Mucosa of descending colon (tissue), 3 donors: Measurements from ENCODE around the gene GRB14. TPM values are rescaled to one million over a fixed set of nuclear protein-coding genes. Genes with fewer than 3 reads are reported as not detected.

Experiments used
- ATAC-seq: fragments of 200-7000 bp; cut with Tn5 transposase; one replicate; pipeline ENCODE4 v1.9.1; 2020; ENCODE audit warnings: mild to moderate bottlenecking, moderate library complexity
- DNase-seq, 3 donors: peaks; one replicate each; pipeline ENCODE4 v3.0.0-alpha.2; 2020
- H3K36me3 ChIP-seq: fragments of 200-600 bp; one replicate; pipeline ENCODE4 v1.8.0; 2021; ENCODE audit warnings: low read depth, mild to moderate bottlenecking
- H3K4me1 ChIP-seq: fragments of 200-600 bp; one replicate; pipeline ENCODE4 v1.8.0; 2021; ENCODE audit warnings: low read depth, mild to moderate bottlenecking
- H3K4me3 ChIP-seq: fragments of 200-600 bp; one replicate; pipeline ENCODE4 v1.8.0; 2021; ENCODE audit warnings: mild to moderate bottlenecking
- H3K9me3 ChIP-seq: fragments of 200-600 bp; one replicate; pipeline ENCODE4 v1.8.0; 2021; ENCODE audit warnings: mild to moderate bottlenecking
- intact Hi-C, 2 donors: fragments of 100-400 bp; cut with DNase I in 1 of 2; cut with micrococcal nuclease in 1 of 2; formaldehyde crosslinking; loops; one replicate each; pipeline versions ENCODE4 v1.11.0 to v1.11.1; 2022; cut with DNase I, micrococcal nuclease
- total RNA-seq, 3 donors: library from RNA; stranded (reverse); fragmentation: NEBNext Ultra II Directional in 2 of 3; extraction: Animal tissue kit (Norgen Biotek cat#: 25700) in 2 of 3; gene quantifications; one replicate each; pipeline versions ENCODE4 v1.2.1 to v1.2.4, GENCODE V29; 2021 to 2023
- TF ChIP-seq, protein P1 (sequence below): fragments of 200-600 bp; IDR thresholded peaks from one replicate; pipeline ENCODE4 v1.8.0; 2022; ENCODE audit warnings: antibody characterized with exemption, mild to moderate bottlenecking
- donor health status: DM: no; HTN: no; CAD: no; lungs with moderate emphysema.
- donor health status: DM: no; HTN: no; CAD: no.
- donor health status: DM: no; HTN: yes; CAD: no.

GRB14 gene
- total RNA-seq, 3 donors from 2014 or later = 0.77 to 3.4 (median 1.5) TPM

DNA sequence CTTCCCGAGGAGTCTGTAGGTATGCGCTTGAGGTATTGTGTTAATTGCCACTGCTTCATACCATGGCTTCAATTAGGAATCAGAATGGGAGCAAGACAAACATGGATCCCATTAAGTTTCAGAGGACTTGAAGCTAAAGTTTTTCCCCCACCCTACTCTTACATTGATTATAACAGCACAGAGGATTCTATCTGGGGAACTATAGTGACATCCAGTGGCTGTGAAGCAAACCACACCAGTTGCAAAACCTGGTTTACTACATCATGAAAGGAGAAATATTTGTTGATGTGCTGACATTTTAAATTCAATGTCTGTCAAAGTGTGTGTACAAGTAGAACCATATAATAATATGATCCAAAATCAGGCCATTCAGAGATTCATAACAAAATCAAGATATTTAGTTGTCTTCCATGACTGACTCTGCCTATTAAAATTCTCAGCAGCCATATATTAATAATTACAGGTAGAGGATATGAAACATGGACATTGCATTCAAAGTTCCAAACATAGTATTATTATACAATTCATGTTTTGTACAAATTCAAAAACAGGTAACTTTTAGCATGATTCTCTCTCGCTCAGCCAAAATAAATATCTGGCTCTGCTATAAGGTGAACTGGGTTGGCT is 82.9 kb downstream of the GRB14 start:
- no peak overlapping the region for H3K4me3 ChIP-seq
- ATAC-seq = peak; percentile 37
- DNase-seq = peak in 1 of 3 donors; percentile 4
- H3K36me3 ChIP-seq = no peaks in the 10 kb centered on the region
- TF ChIP-seq, protein P1, sequence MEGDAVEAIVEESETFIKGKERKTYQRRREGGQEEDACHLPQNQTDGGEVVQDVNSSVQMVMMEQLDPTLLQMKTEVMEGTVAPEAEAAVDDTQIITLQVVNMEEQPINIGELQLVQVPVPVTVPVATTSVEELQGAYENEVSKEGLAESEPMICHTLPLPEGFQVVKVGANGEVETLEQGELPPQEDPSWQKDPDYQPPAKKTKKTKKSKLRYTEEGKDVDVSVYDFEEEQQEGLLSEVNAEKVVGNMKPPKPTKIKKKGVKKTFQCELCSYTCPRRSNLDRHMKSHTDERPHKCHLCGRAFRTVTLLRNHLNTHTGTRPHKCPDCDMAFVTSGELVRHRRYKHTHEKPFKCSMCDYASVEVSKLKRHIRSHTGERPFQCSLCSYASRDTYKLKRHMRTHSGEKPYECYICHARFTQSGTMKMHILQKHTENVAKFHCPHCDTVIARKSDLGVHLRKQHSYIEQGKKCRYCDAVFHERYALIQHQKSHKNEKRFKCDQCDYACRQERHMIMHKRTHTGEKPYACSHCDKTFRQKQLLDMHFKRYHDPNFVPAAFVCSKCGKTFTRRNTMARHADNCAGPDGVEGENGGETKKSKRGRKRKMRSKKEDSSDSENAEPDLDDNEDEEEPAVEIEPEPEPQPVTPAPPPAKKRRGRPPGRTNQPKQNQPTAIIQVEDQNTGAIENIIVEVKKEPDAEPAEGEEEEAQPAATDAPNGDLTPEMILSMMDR = no peak
- intact Hi-C loops = no loop called here
- no peaks in the 10 kb centered on the region for H3K9me3 ChIP-seq
- no peaks in the 10 kb centered on the region for H3K4me1 ChIP-seq

DNA sequence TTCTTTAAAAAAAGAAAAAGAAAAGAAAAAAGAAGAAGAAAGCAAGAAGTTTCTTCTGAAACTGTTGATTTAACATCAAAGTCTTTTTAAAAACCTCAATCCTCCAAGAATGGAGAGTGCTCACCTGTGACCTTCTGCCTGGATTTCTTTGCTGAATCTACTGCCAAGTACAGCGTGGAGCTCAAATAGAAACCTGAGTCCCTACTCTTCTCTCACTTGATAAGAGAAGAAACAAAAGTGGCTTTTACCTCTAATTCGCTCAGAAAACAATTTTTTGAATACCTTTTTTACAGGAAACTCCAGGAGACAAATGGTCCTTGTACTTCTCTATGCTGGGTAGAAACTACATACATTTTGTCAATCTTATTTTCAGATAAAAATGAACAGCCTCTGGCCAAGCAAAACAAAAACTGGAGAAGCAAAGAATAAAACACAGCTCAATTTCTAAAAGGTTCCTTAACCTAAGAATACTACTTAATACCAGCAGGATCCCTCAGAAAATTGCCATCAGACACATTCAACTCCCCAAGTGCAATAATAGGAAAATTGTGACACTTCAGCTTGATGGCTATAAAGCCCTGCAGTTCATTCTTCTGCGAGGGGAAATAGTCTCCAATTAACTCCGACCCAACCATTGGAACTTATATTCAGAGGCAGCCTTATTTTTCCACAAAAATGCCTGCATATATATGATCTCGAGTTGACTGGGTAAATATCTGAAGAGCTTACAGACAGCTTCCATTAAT is 85.8 kb downstream of the GRB14 start:
- no peak for ATAC-seq

DNA sequence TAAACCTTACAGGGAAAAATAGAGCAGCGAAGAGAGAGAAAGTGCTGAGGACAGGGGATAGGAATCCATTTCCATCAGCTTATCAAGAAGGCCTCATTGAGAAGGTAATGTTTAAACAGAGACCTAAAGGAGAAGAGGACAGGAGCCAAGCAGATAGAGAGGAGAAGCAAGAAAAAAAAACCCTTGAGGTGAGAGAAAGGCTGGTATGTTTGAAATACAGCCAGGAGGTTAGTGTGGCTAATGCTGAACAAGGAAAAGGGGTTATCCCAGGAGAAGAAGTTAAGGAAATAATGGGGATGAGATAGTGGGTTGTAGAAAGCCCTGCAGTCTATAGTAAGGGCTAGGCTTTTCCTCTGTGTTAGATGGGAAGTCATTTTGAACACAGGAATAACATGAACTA is 90.8 kb downstream of the GRB14 start:
- intact Hi-C loops = no loop called here
- TF ChIP-seq, protein P1 = no peak
- Histone ChIP-seq H3K9me3 (no peaks in the 10 kb centered on the region), H3K4me3 (no peak overlapping the region), H3K36me3 (no peaks in the 10 kb centered on the region), H3K4me1 (no peaks in the 10 kb centered on the region)
- ATAC-seq (no peak), DNase-seq (no peak)

More for the DNA sequence above, 85.8 kb downstream of the GRB14 start:
- Histone ChIP-seq H3K36me3 (no peaks in the 10 kb centered on the region), H3K4me1 (no peaks in the 10 kb centered on the region), H3K9me3 (no peaks in the 10 kb centered on the region), H3K4me3 (no peak overlapping the region)
- no peak for DNase-seq
- TF ChIP-seq, protein P1 = no peak
- intact Hi-C loops = no loop called here

DNA sequence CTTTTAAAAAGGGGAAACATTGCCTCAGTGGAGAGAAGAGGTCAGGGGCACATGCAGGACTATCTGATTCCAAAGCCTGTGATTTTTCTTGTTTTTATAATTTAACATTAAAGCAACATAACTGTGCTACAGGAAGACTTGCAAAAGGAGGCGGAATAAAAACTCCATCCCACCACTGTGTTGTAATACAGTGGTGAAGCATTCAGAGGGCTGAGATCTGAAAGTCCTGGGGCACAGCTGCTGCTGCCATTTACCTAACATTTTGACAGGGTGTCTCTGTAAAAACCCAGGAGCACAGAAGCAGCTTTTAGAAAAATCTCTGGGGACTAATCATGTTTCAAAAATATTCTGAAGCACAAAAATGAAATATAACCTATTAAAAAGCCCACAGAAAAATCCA is 97.6 kb downstream of the GRB14 start:
- Histone ChIP-seq H3K4me3 (no peak overlapping the region), H3K9me3 (no peaks in the 10 kb centered on the region), H3K4me1 (no peaks in the 10 kb centered on the region), H3K36me3 (no peaks in the 10 kb centered on the region)
- TF ChIP-seq, protein P1 = no peak
- ATAC-seq (no peak), DNase-seq (no peak)
- intact Hi-C loops = no loop called here

DNA sequence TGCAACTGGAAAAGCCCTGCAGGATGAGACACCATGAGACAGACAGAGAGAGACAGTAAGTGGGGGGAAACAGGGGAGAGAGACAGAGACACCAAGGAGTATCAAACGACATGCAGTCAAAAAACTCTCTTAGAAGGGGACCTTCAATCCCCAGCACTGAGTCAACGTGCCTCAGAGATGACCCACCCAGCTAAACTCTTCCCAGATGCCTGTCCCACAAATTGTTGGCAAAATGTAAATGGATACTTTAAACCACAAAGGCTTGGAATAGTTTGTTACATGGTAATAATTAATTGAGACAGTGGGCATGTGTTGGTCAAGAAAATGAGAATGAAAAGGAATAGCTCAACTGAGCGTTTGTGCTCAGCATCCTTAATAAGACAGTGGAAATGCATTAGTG is 98.3 kb downstream of the GRB14 start:
- DNase-seq (no peak), ATAC-seq (no peak)
- TF ChIP-seq, protein P1 = no peak
- Histone ChIP-seq H3K36me3 (no peaks in the 10 kb centered on the region), H3K4me3 (no peak overlapping the region), H3K4me1 (no peaks in the 10 kb centered on the region), H3K9me3 (no peaks in the 10 kb centered on the region)
- intact Hi-C loops = no loop called here
